HUES48 (cell line): ENCODE measurements around the gene EPN3.

ENCODE experiments used
- H3K27ac ChIP-seq: one replicate; pipeline ENCODE4 v1.7.0; 2013; ENCODE audit warnings: low read depth, low read length, inconsistent platforms
- H3K27me3 ChIP-seq: 2 replicates; pipeline ENCODE4 v1.6.1; 2013; ENCODE audit warnings: mild to moderate bottlenecking, low read length; ENCODE audit not compliant: control insufficient read depth, insufficient read depth
- H3K36me3 ChIP-seq: 2 replicates; pipeline ENCODE4 v1.6.1; 2013; ENCODE audit warnings: low read length; ENCODE audit not compliant: control insufficient read depth, insufficient read depth
- H3K4me1 ChIP-seq: 2 replicates; pipeline ENCODE4 v1.6.1; 2013; ENCODE audit warnings: mild to moderate bottlenecking, low read length; ENCODE audit not compliant: control insufficient read depth, insufficient read depth
- H3K4me3 ChIP-seq: 2 replicates; pipeline ENCODE4 v1.5.1; 2013; ENCODE audit warnings: mild to moderate bottlenecking, low read depth, low read length
- H3K9ac ChIP-seq: 2 replicates; pipeline ENCODE4 v1.6.1; 2013; ENCODE audit warnings: mild to moderate bottlenecking, low read depth, low read length, moderate library complexity
- H3K9me3 ChIP-seq: 2 replicates; pipeline ENCODE4 v1.6.1; 2013; ENCODE audit warnings: low read length; ENCODE audit not compliant: control insufficient read depth, insufficient read depth

EPN3 gene

DNA sequence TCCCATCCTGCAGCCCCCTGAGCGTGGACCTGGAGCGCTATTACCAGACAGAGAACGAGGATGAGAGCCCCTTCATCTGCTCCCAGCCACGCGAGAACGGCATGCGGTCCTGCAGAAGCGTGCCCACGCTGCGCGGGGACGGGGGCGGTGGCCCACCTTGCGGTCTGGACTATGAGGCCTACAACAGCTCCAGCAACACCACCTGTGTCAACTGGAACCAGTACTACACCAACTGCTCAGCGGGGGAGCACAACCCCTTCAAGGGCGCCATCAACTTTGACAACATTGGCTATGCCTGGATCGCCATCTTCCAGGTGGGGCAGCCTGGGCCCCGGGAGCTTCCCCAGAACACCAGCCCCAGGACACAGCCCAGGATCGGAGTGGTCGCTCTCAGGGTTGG lies 40.0 kb downstream of the EPN3 start:
- Histone ChIP-seq H3K27ac (no peak overlapping the region), H3K4me1 (peaks cover 4% of the 10 kb centered on the region; the same call in 1 of the 2 replicates), H3K4me3 (no peak overlapping the region), H3K27me3 (no peaks in the 10 kb centered on the region; the same call in 1 of the 2 replicates), H3K36me3 (no peaks in the 10 kb centered on the region), H3K9ac (no peak overlapping the region), H3K9me3 (no peaks in the 10 kb centered on the region)

DNA sequence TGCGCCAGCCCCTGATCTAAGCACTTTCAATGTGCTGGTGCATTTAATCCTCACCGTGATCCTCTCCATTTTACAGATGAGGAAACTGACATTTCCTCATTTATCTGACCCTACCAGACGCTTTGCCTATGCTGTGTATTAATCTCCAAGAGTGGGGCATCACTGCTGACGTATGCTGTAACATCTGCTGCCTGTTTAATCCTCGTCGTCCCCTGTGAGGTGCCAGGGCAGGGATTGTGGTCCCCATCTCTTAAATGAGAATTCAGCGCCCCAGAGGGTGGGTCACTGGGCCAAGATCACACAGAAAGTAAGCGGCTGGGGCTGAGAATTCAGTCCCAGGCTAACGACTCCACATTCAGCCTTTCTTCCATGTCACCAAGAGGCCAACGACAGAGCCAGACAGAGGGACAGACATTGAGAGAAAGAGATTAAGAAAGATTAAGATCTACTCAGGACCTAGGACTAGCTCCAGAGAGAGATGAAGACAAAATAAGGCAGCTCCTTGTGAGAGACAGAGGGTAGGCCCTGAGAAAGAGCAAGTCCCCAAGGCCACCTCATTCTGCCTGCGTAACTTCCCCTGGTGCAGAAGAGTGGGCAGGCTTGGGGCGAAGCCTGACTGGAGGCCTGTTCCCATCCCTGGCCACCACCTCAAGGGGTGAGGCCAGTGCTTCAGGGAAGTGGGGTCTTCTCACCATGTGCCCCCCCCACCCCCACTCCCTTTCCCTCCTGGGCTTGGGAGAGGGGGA lies 41.5 kb downstream of the EPN3 start:
- H3K4me1 ChIP-seq = peaks cover 4% of the 10 kb centered on the region; the same call in 1 of the 2 replicates
- no peak overlapping the region for H3K4me3 ChIP-seq
- H3K9ac ChIP-seq = no peak overlapping the region
- no peaks in the 10 kb centered on the region for H3K36me3 ChIP-seq
- H3K27ac ChIP-seq = no peak overlapping the region
- H3K9me3 ChIP-seq = no peaks in the 10 kb centered on the region
- no peaks in the 10 kb centered on the region for H3K27me3 ChIP-seq

DNA sequence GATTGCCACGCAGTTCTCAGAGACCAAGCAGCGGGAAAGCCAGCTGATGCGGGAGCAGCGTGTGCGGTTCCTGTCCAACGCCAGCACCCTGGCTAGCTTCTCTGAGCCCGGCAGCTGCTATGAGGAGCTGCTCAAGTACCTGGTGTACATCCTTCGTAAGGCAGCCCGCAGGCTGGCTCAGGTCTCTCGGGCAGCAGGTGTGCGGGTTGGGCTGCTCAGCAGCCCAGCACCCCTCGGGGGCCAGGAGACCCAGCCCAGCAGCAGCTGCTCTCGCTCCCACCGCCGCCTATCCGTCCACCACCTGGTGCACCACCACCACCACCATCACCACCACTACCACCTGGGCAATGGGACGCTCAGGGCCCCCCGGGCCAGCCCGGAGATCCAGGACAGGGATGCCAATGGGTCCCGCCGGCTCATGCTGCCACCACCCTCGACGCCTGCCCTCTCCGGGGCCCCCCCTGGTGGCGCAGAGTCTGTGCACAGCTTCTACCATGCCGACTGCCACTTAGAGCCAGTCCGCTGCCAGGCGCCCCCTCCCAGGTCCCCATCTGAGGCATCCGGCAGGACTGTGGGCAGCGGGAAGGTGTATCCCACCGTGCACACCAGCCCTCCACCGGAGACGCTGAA lies 43.2 kb downstream of the EPN3 start:
- Histone ChIP-seq H3K9me3 (no peaks in the 10 kb centered on the region), H3K9ac (no peak overlapping the region), H3K27ac (no peak overlapping the region), H3K27me3 (no peaks in the 10 kb centered on the region), H3K4me1 (0 out of 2 replicates have a peak, but pooled peaks cover 4% of the 10 kb centered on the region), H3K36me3 (no peaks in the 10 kb centered on the region), H3K4me3 (no peak overlapping the region)

DNA sequence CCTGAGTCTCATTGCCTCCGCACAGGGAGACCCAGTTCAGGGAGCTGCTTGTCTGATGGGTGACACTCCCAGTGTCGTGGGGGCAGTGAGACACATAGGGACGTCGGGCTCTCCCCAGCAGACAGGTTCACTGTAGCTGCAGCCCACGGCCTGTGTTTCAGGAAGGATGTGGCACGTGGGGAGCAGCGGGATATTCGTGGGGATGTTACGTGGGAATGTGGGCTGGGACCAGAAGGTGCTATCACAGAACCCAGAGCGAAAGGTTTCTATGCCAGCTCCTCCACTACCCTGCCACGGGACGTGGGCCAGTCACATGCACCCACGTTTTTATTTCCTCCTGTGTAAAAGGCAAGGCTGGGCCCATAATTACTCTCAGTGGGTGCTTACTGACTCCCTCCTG lies 44.3 kb downstream of the EPN3 start:
- H3K27me3 ChIP-seq = no peaks in the 10 kb centered on the region
- H3K36me3 ChIP-seq = no peaks in the 10 kb centered on the region
- H3K9ac ChIP-seq = no peak overlapping the region

DNA sequence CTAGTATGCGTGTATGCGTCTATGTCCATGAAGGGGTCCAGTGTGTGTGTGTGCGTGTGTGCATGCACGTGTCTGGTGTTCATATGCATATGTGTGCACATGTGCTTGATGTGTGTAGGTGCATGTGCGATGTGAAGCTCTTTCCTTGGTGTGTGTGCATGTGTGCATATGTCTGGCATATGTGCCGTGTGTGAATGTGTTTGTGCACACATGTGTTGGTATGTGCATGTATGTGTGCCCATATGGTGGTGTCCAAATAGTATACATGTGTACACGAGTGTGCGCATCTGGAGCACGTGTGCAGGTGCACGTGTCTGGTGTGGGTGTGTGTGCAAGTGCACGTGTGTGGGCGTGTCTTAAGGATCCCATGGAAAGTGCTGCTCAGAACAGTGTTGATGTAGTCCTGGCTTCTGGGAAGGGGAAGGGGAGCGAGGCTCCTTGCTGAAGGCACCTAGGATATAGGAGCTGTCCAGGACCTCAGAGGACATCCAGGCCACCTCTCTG lies 45.0 kb downstream of the EPN3 start:
- H3K27me3 ChIP-seq = no peaks in the 10 kb centered on the region
- H3K4me3 ChIP-seq = no peak overlapping the region
- H3K9ac ChIP-seq = no peak overlapping the region
- H3K36me3 ChIP-seq = no peaks in the 10 kb centered on the region
- no peaks in the 10 kb centered on the region for H3K9me3 ChIP-seq
- H3K4me1 ChIP-seq = peaks cover 5% of the 10 kb centered on the region
- H3K27ac ChIP-seq = no peak overlapping the region

More for the DNA sequence above, 44.3 kb downstream of the EPN3 start:
- no peak overlapping the region for H3K27ac ChIP-seq
- peaks cover 5% of the 10 kb centered on the region for H3K4me1 ChIP-seq
- H3K4me3 ChIP-seq = no peak overlapping the region
- no peaks in the 10 kb centered on the region for H3K9me3 ChIP-seq

DNA sequence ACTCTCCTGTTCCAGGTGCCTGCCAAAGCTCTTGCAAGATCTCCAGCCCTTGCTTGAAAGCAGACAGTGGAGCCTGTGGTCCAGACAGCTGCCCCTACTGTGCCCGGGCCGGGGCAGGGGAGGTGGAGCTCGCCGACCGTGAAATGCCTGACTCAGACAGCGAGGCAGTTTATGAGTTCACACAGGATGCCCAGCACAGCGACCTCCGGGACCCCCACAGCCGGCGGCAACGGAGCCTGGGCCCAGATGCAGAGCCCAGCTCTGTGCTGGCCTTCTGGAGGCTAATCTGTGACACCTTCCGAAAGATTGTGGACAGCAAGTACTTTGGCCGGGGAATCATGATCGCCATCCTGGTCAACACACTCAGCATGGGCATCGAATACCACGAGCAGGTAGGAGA lies 45.6 kb downstream of the EPN3 start:
- no peaks in the 10 kb centered on the region for H3K9me3 ChIP-seq
- no peak overlapping the region for H3K4me3 ChIP-seq
- H3K27me3 ChIP-seq = no peaks in the 10 kb centered on the region
- no peak overlapping the region for H3K27ac ChIP-seq
- no peaks in the 10 kb centered on the region for H3K36me3 ChIP-seq
- peaks cover 5% of the 10 kb centered on the region for H3K4me1 ChIP-seq
- no peak overlapping the region for H3K9ac ChIP-seq

DNA sequence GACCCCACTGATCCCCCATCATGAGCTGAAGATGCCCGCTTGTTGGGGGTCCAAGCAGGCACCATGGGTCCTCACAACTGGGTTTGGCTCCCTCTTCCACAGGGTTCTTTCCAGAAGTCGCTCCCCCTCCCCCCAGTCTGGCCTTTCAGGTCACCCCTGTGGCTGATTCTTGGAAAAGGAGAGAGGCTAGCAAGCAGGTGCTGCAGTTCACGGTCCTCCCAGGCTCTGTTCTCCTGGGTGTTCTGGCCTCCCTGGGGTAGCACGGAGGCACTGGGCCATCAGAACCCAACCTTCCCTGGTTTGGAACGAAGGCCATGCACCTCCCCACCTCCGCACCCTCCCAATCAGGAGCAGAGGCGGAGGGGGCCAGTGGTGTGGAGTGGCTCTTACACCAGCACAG lies 46.9 kb downstream of the EPN3 start:
- peaks cover 11% of the 10 kb centered on the region for H3K4me1 ChIP-seq
- H3K9me3 ChIP-seq = no peaks in the 10 kb centered on the region
- no peak overlapping the region for H3K27ac ChIP-seq
- H3K4me3 ChIP-seq = no peak overlapping the region
- no peak overlapping the region for H3K9ac ChIP-seq
- no peaks in the 10 kb centered on the region for H3K27me3 ChIP-seq
- no peaks in the 10 kb centered on the region for H3K36me3 ChIP-seq

DNA sequence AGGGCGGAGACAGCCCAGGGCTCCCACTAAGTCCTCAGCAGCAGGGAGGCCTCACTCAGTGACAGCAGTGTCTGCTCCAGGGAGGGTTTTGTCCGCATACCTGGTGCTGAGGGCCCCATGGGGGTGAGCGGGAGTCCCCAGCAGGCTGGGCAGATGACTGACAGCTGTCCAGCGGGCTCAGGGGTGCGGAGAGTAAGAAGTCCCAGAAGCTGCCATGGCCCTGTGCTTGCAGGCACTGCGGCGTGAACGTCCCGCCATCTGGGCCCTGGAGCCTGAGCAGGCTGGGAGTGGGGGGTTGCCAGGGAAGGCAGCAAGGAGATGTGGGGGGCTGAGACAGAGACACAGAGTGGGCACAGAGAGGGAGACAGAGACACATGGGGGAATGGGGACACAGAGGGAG lies 48.1 kb downstream of the EPN3 start:
- Histone ChIP-seq H3K9ac (no peak overlapping the region), H3K27ac (no peak overlapping the region), H3K9me3 (no peaks in the 10 kb centered on the region), H3K4me1 (peaks cover 11% of the 10 kb centered on the region), H3K27me3 (no peaks in the 10 kb centered on the region), H3K4me3 (no peak overlapping the region), H3K36me3 (no peaks in the 10 kb centered on the region)

DNA sequence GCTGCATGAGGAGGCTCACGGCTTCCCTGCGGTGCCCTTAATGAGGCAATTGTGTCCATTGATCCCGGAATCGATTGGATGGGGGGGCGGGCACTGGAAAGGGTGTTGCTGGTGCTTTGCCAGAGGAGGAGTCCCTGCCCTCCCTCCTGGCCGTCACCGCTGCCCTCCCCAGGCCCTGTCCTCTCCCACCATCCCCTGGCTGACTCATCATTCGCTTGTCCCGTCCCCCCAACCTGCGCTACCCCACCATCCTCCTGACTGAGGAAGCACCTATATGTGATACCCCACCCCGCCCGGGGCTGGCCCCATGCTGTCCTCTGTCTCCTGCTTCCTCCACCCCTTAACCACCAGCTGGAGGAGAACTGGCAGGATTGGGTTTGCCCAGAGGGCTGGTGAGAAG lies 48.8 kb downstream of the EPN3 start:
- H3K27ac ChIP-seq = no peak overlapping the region
- H3K4me3 ChIP-seq = no peak overlapping the region
- H3K27me3 ChIP-seq = no peaks in the 10 kb centered on the region
- H3K4me1 ChIP-seq = peaks cover 11% of the 10 kb centered on the region
- no peak overlapping the region for H3K9ac ChIP-seq
- H3K9me3 ChIP-seq = no peaks in the 10 kb centered on the region
- H3K36me3 ChIP-seq = no peaks in the 10 kb centered on the region

DNA sequence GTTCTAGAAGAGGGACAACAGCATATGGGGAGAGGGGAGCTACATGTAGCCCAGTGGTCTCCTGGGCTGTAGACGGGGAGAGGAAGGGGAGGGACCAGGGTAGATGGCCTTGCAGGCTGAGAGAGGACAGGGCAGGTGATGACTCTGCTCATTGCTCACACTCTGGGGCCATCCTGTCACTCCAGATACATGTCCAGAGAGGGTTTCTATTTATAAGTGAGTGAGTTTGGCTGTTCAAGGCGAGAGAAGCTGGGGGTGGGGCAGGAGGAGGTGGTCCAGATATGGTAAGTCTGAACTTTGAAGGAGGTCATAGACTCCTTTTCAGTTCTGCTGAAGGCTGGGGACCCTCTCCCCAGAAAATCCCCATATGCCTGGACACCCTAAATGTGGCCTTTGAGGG lies 50.2 kb downstream of the EPN3 start:
- Histone ChIP-seq H3K9me3 (no peaks in the 10 kb centered on the region), H3K9ac (no peak overlapping the region), H3K36me3 (no peaks in the 10 kb centered on the region), H3K4me1 (peaks cover 11% of the 10 kb centered on the region), H3K27me3 (no peaks in the 10 kb centered on the region), H3K4me3 (no peak overlapping the region), H3K27ac (no peak overlapping the region)

DNA sequence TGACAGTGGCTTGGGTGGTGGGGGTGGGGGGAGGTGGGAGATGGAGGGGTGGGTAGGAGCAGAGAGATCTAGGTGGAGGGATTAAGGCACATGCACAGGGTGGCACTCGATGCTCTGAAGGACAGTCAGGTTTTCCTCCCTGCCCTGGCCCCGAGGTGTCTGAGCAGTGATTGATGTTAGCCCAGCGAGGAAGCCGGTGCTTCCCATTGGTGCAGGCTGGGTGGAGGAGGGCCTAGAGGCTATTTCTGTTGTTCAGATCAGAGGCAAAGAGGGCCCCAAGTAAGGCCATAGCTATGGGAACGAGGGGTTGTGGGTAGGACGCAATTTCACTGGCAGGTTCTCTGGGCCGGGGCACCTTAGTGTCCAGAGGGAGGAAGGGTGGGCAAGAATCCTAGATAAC lies 51.1 kb downstream of the EPN3 start:
- Histone ChIP-seq H3K36me3 (no peaks in the 10 kb centered on the region), H3K4me1 (peaks cover 11% of the 10 kb centered on the region), H3K27ac (no peak overlapping the region), H3K9me3 (no peaks in the 10 kb centered on the region), H3K9ac (no peak overlapping the region), H3K27me3 (no peaks in the 10 kb centered on the region), H3K4me3 (no peak overlapping the region)
